Amniotic stem cell (primary cell): ENCODE measurements around the gene TWIST2.

Experiments
- DNase-seq: peaks from one replicate; lab custom pipeline; 2025; lab: John Stamatoyannopoulos, UW

Gene TWIST2

GRCh38 chr2:238873381-238873801, 25.5 kb downstream of the TWIST2 start:
- no peak for DNase-seq

GRCh38 chr2:238873841-238874240, 26.0 kb downstream of the TWIST2 start:
- no peak for DNase-seq

GRCh38 chr2:238874330-238875050, 26.6 kb downstream of the TWIST2 start:
- no peak for DNase-seq

- no peak for DNase-seq
Measured at GRCh38 chr2:238875101-238875470, 27.2 kb downstream of the TWIST2 start.

- no peak for DNase-seq
Measured at GRCh38 chr2:238875471-238876231, 27.8 kb downstream of the TWIST2 start.

- no peak for DNase-seq
Measured at GRCh38 chr2:238876232-238876630, 28.3 kb downstream of the TWIST2 start.

- DNase-seq, result no peak
Measured at GRCh38 chr2:238878051-238878735, 30.3 kb downstream of the TWIST2 start.

- DNase-seq, result no peak
Measured at GRCh38 chr2:238879043-238879442, 31.2 kb downstream of the TWIST2 start.

- no peak for DNase-seq
Measured at GRCh38 chr2:238879621-238880377, 31.9 kb downstream of the TWIST2 start.

GRCh38 chr2:238881353-238882081, 33.6 kb downstream of the TWIST2 start:
- no peak for DNase-seq

GRCh38 chr2:238882082-238882755, 34.3 kb downstream of the TWIST2 start:
- DNase-seq, result no peak

- no peak for DNase-seq
Measured at GRCh38 chr2:238883421-238883901, 35.6 kb downstream of the TWIST2 start.

GRCh38 chr2:238884122-238884811, 36.4 kb downstream of the TWIST2 start:
- no peak for DNase-seq

GRCh38 chr2:238884812-238885408, 37.0 kb downstream of the TWIST2 start:
- no peak for DNase-seq

GRCh38 chr2:238886453-238887094, 38.7 kb downstream of the TWIST2 start:
- DNase-seq, result no peak

- no peak for DNase-seq
Measured at GRCh38 chr2:238887616-238888015, 39.7 kb downstream of the TWIST2 start.

GRCh38 chr2:238888781-238889180, 40.9 kb downstream of the TWIST2 start:
- DNase-seq, result no peak

GRCh38 chr2:238890131-238890530, 42.2 kb downstream of the TWIST2 start:
- DNase-seq, result no peak
